GM23248 (cell line): ENCODE measurements around the gene RALGPS1.

ENCODE experiments used
- EZH2 ChIP-seq: fragments of 200-600 bp; sonication (generic); IDR thresholded peaks from 2 replicates; pipeline ENCODE4 v1.6.1; 2018; ENCODE audit warnings: antibody characterized with exemption, mild to moderate bottlenecking; ENCODE audit not compliant: insufficient read depth, poor library complexity, severe bottlenecking
- EZH2phosphoT487 ChIP-seq: fragments of 200-600 bp; sonication (generic); IDR thresholded peaks from 2 replicates; pipeline ENCODE4 v1.6.1; 2018; ENCODE audit warnings: antibody characterized with exemption, moderate library complexity, mild to moderate bottlenecking, low read depth; ENCODE audit not compliant: insufficient read depth

DNA sequence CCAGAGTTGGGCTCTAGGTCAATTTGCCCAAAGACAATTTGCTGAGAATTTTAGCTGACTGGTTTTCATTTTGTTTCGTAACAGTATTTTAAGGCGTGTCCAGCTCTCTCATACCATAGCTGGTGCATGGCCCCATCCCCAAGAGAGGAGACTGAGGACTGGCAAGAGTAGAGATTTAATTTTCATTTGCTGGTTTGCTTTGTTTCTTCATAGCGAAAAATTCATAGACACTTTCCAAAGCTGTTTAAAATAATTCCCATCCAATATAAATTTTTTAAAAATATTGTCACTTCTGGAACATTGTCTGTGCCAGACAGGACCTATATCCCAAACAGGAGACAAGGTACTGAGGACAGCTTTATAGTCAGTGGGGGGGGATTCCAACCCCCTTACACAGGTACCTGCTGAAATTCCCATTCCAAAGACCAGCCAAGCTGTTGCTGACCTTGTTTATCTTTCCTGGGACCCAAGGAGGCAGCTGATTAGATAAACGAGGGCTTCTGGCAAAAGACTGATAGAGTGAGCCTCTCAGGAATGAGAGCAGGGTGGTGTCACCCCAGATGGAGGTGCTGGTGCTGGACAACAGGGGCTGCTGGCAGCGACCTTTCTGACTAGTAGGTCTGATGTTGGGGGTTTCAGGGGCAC is 214.6 kb downstream of the RALGPS1 start:
- no peak for TF ChIP-seq EZH2
- TF ChIP-seq EZH2phosphoT487: no peak
